ENCODE data around the gene TAF11.

DNA sequence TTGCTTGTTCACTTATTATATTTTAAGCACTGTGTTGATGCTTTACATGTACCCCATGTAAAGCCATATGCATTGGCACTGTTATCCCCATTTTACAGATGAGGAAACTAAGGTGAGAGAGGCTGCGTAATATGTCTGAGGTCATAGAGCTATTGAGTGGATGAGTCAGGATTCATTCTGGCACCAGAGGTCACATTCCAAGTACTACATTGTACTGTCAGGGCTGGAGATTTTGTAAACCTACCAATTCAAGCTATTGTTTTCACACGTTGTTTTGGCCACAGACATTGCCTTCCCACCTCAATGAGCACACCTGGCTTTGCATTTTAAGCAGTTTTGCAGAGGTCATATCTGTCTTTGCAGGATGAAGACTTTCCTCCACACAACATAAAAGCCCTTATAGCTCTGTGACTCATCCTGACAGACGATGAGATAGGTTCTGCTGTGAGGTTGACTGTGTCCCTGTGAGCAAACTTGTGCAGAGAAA is 34.4 kb upstream of the TAF11 start:
- TF ChIP-seq EZH2phosphoT487 (IDR thresholded peaks at IDR 0.05; ENCODE audit: borderline replicate concordance, low read depth, low read length) (no peak), CTCF (conservative IDR thresholded peaks at IDR 0.05; ENCODE audit: low read length) (no peak)
